Stomach (tissue), 4 donors: ENCODE data around the gene FGD2.

Source experiments
- CTCF ChIP-seq, 7 experiments: fragments of 450-650 bp in 4 of 7; fragments of 200-600 bp in 3 of 7; sonication (generic) in 3 of 7; IDR thresholded peaks; one replicate each; pipeline ENCODE4 v1.5.1; 2016 to 2019; ENCODE audit warnings: antibody characterized with exemption in 7 of 7, control low read depth in 2 of 7, mild to moderate bottlenecking in 1 of 7
- EP300 ChIP-seq: sonication (generic); formaldehyde crosslinking; IDR thresholded peaks from one replicate; pipeline ENCODE4 v1.6.1; 2017; ENCODE audit warnings: antibody characterized with exemption
- POLR2A ChIP-seq, 4 donors: fragments of 450-650 bp; IDR thresholded peaks; one replicate each; pipeline ENCODE4 v1.6.1; 2016; ENCODE audit warnings: antibody characterized with exemption in 4 of 4, control low read depth in 2 of 4, mild to moderate bottlenecking in 1 of 4, moderate library complexity in 1 of 4

GRCh38 chr6:37020812-37021211 lies 15.4 kb downstream of the FGD2 start:
- TF ChIP-seq EP300 (no peak), CTCF (IDR thresholded peaks at IDR 0.05) (no peak), POLR2A (IDR thresholded peaks at IDR 0.05) (peak in 1 of 4 donors; percentile 68)
